H1 (cell line): Measurements from ENCODE around the gene CRTAC1. TPM values are rescaled to one million over a fixed set of nuclear protein-coding genes. Genes with fewer than 3 reads are reported as not detected.

Experiments
- CTCF ChIA-PET: fragments of 300-600 bp; sonication (Branson Sonifier 250); formaldehyde crosslinking; loops from one replicate; lab custom pipeline; 2021; ENCODE audit not compliant: partially characterized antibody; lab: Charles Lee
- POLR2A ChIA-PET: fragments of 300-600 bp; sonication (Branson Sonifier 250); formaldehyde crosslinking; loops from one replicate; lab custom pipeline; 2021; ENCODE audit warnings: inconsistent platforms; ENCODE audit not compliant: partially characterized antibody; lab: Charles Lee
- DNase-seq, 2 experiments: peaks; one replicate each; pipeline versions ENCODE4 v3.0.0 to v3.0.0-alpha.2; 2010 to 2022; ENCODE audit warnings: low spot score in 2 of 2, low read depth in 1 of 2, mixed read lengths in 1 of 2
- FAIRE-seq: peaks from 2 replicates; lab custom pipeline; 2011; peaks lifted over from hg19 to GRCh38; lab: Jason Lieb, UNC
- H2AFZ ChIP-seq: 2 replicates; pipeline ENCODE4 v1.8.1; 2012; ENCODE audit warnings: low read length, inconsistent platforms
- H2AK5ac ChIP-seq: 2 replicates; pipeline ENCODE4 v1.6.1; 2013; ENCODE audit warnings: low read depth, low read length
- H2BK120ac ChIP-seq: replicated peaks from 2 replicates; pipeline ENCODE3; 2013; ENCODE audit warnings: low read depth, low read length, inconsistent platforms
- H2BK12ac ChIP-seq: 2 replicates; pipeline ENCODE4 v1.6.1; 2013; ENCODE audit warnings: low read depth, low read length
- H2BK15ac ChIP-seq: 2 replicates; pipeline ENCODE4 v1.6.1; 2013; ENCODE audit warnings: low read length
- H2BK20ac ChIP-seq: 2 replicates; pipeline ENCODE4 v1.6.1; 2013; ENCODE audit warnings: low read length
- H2BK5ac ChIP-seq: 2 replicates; pipeline ENCODE4 v1.6.1; 2013; ENCODE audit warnings: low read depth, low read length
- H3K14ac ChIP-seq: 2 replicates; pipeline ENCODE4 v1.6.1; 2013; ENCODE audit warnings: inconsistent platforms; ENCODE audit not compliant: insufficient read length
- H3K18ac ChIP-seq: 2 replicates; pipeline ENCODE4 v1.6.1; 2013; ENCODE audit warnings: low read length; ENCODE audit errors: extremely low read depth
- H3K23ac ChIP-seq: 2 replicates; pipeline ENCODE4 v1.6.1; 2013; ENCODE audit warnings: inconsistent platforms; ENCODE audit not compliant: insufficient read length
- H3K23me2 ChIP-seq: 2 replicates; pipeline ENCODE4 v1.6.1; 2013; ENCODE audit warnings: low read depth, low read length
- H3K27ac ChIP-seq: 2 replicates; pipeline ENCODE4 v1.6.1; 2011; ENCODE audit warnings: low read depth, low read length, inconsistent platforms
- H3K27me3 ChIP-seq, 4 experiments: replicated peaks in 1 of 4; 1 replicate in 1 of 4; 2 replicates in 3 of 4; pipeline versions ENCODE4 v1.6.1 to v1.8.1; 2011 to 2013; ENCODE audit warnings: low read length in 3 of 4, mild to moderate bottlenecking in 3 of 4, inconsistent platforms in 2 of 4, mixed read lengths in 2 of 4, moderate library complexity in 1 of 4; ENCODE audit not compliant: control insufficient read depth in 3 of 4, insufficient read depth in 3 of 4; ENCODE audit errors: extremely low read depth in 1 of 4
- H3K36me3 ChIP-seq, 4 experiments: 2 replicates each; pipeline versions ENCODE4 v1.6.1 to v1.8.1; 2011 to 2013; ENCODE audit warnings: mild to moderate bottlenecking in 4 of 4, low read length in 3 of 4, moderate library complexity in 2 of 4, control low read depth in 1 of 4, inconsistent platforms in 1 of 4; ENCODE audit not compliant: insufficient read depth in 4 of 4, control insufficient read depth in 2 of 4
- H3K4ac ChIP-seq: replicated peaks from 2 replicates; pipeline ENCODE3; 2013; ENCODE audit warnings: low read length, low read depth, mixed read lengths, inconsistent platforms; ENCODE audit not compliant: insufficient read length
- H3K4me1 ChIP-seq, 4 experiments: replicated peaks in 1 of 4; 1 replicate in 1 of 4; 2 replicates in 3 of 4; pipeline versions ENCODE4 v1.6.1 to v1.8.1; 2011 to 2013; ENCODE audit warnings: low read length in 3 of 4, inconsistent platforms in 2 of 4, mixed read lengths in 1 of 4; ENCODE audit not compliant: insufficient read depth in 4 of 4, control insufficient read depth in 3 of 4
- H3K4me2 ChIP-seq, 2 experiments: 2 replicates each; pipeline versions ENCODE4 v1.6.1 to v1.8.1; 2011 to 2013; ENCODE audit warnings: low read depth in 2 of 2, low read length in 2 of 2, control low read depth in 1 of 2, inconsistent platforms in 1 of 2, mild to moderate bottlenecking in 1 of 2; ENCODE audit not compliant: insufficient read depth in 1 of 2
- H3K4me3 ChIP-seq, 4 experiments: fragments of 200-600, 300-600 bp in 1 of 4; sonication (generic), shearing (Covaris generic), sonication (Bioruptor Twin) in 1 of 4; 2 replicates each; pipeline versions ENCODE4 v1.5.1 to v1.8.1; 2011 to 2016; ENCODE audit warnings: low read length in 4 of 4, low read depth in 3 of 4, control low read depth in 2 of 4, inconsistent platforms in 2 of 4, mild to moderate bottlenecking in 2 of 4, mixed read lengths in 1 of 4, moderate library complexity in 1 of 4; ENCODE audit not compliant: insufficient read depth in 2 of 4; ENCODE audit errors: extremely low read depth in 1 of 4
- H3K56ac ChIP-seq: replicated peaks from 2 replicates; pipeline ENCODE3; 2013; ENCODE audit warnings: low read depth, mild to moderate bottlenecking, mixed read lengths, low read length, inconsistent platforms; ENCODE audit not compliant: insufficient read length
- H3K79me1 ChIP-seq: 2 replicates; pipeline ENCODE4 v1.6.1; 2013; ENCODE audit warnings: low read depth, low read length, control low read depth
- H3K79me2 ChIP-seq, 2 experiments: 2 replicates each; pipeline versions ENCODE4 v1.6.1 to v1.8.1; 2012 to 2013; ENCODE audit warnings: low read length in 2 of 2, mild to moderate bottlenecking in 2 of 2, inconsistent platforms in 1 of 2; ENCODE audit not compliant: insufficient read depth in 2 of 2, control insufficient read depth in 1 of 2
- H3K9ac ChIP-seq, 4 experiments: replicated peaks in 1 of 4; 1 replicate in 1 of 4; 2 replicates in 3 of 4; pipeline versions ENCODE4 v1.6.1 to v1.8.1; 2011 to 2013; ENCODE audit warnings: low read depth in 3 of 4, low read length in 3 of 4, control low read depth in 2 of 4, mild to moderate bottlenecking in 2 of 4, moderate library complexity in 2 of 4, inconsistent platforms in 1 of 4; ENCODE audit errors: extremely low read depth in 1 of 4
- H3K9me3 ChIP-seq, 2 experiments: 2 replicates each; pipeline versions ENCODE4 v1.6.1 to v1.8.1; 2012 to 2013; ENCODE audit warnings: mild to moderate bottlenecking in 2 of 2, moderate library complexity in 2 of 2, control low read depth in 1 of 2, inconsistent platforms in 1 of 2, low read depth in 1 of 2, low read length in 1 of 2, mixed read lengths in 1 of 2; ENCODE audit not compliant: insufficient read depth in 2 of 2
- H4K20me1 ChIP-seq, 2 experiments: replicated peaks in 1 of 2; 2 replicates each; pipeline versions ENCODE3 to v1.8.1; 2011 to 2013; ENCODE audit warnings: inconsistent platforms in 2 of 2, low read length in 2 of 2, mild to moderate bottlenecking in 1 of 2; ENCODE audit not compliant: insufficient read depth in 2 of 2, control insufficient read depth in 1 of 2
- H4K5ac ChIP-seq: 2 replicates; pipeline ENCODE4 v1.6.1; 2013; ENCODE audit warnings: low read length, low read depth, mixed read lengths, inconsistent platforms; ENCODE audit not compliant: insufficient read length
- H4K8ac ChIP-seq: 2 replicates; pipeline ENCODE4 v1.8.0; 2013; ENCODE audit warnings: mild to moderate bottlenecking, moderate library complexity, low read length, inconsistent platforms; ENCODE audit not compliant: insufficient read depth; ENCODE audit errors: extremely low read depth
- H4K91ac ChIP-seq: replicated peaks from 2 replicates; pipeline ENCODE3; 2013; ENCODE audit warnings: low read length, mixed read lengths, inconsistent platforms; ENCODE audit not compliant: insufficient read length
- SIX5 ChIP-seq: IDR thresholded peaks from 2 replicates; pipeline ENCODE4 v1.6.1; 2011; ENCODE audit warnings: mild to moderate bottlenecking, low read depth, low read length
- WGBS, 2 experiments: shearing (Covaris generic) in 1 of 2; methylation state at CpG; one replicate each; pipeline versions ENCODE4 v1.1.6 to v1.1.7; 2013 to 2015; ENCODE audit warnings: low lambda C conversion rate in 2 of 2, mixed read lengths in 2 of 2, inconsistent platforms in 1 of 2, low coverage in 1 of 2, missing lambda C conversion rate in 1 of 2; ENCODE audit not compliant: insufficient replicate concordance in 2 of 2, insufficient coverage in 1 of 2, insufficient read length in 1 of 2; ENCODE audit errors: extremely low coverage in 1 of 2, missing lambda C conversion rate in 1 of 2; 5-methylcytosine and 5-hydroxymethylcytosine counted together
- polyA plus RNA-seq, 7 experiments: library from polyadenylated mRNA; depleted of rRNA in 3 of 7; stranded (reverse) in 5 of 7; unstranded in 2 of 7; fragments of >200 nt in 5 of 7; fragments of 200-250 nt in 2 of 7; gene quantifications; 1 replicate in 5 of 7; 2 replicates in 1 of 7; 4 replicates in 1 of 7; pipeline versions ENCODE4 v1.2.1 to v1.2.3, GENCODE V29; 2011 to 2013; ENCODE audit warnings: missing spikeins in 2 of 7, mixed read lengths in 2 of 7
- total RNA-seq: library from RNA; stranded (reverse); fragmentation: NEBNext Ultra II Directional; extraction: Animal tissue kit (Norgen Biotek cat#: 25700); gene quantifications from 2 replicates; pipeline ENCODE4 v1.2.1, GENCODE V29; 2021

The CRTAC1 gene
- total and polyA plus RNA-seq, 2 of the 8 experiments (the other 6 are each of a cell fraction or from before 2014, with no cell fraction given): 0.91 to 1.2 TPM

- no peak for DNase-seq
- Histone ChIP-seq H3K18ac (no peak overlapping the region), H3K27me3 (peaks cover 0 to 25% (median 14%) of the 10 kb centered on the region in 4 experiments; a peak in 6 of 7 replicates), H4K8ac (no peak overlapping the region), H3K14ac (no peak overlapping the region), H3K27ac (no peak overlapping the region), H3K4ac (no peak overlapping the region), H3K4me3 (peak overlapping the region in 2 of 4 experiments; percentile 8 to 57; a peak in 3 of 8 replicates), H3K23me2 (peaks cover 1% of the 10 kb centered on the region; the same call in 1 of the 2 replicates), H3K56ac (no peak overlapping the region), H2BK15ac (no peak overlapping the region), H2AK5ac (no peak overlapping the region), H3K9me3 (no peaks in the 10 kb centered on the region), H4K91ac (no peak overlapping the region), H3K4me2 (peak overlapping the region; percentile 75 to 76; a peak in 3 of 4 replicates), H2BK5ac (no peak overlapping the region), H2AFZ (no peak overlapping the region), H3K23ac (no peak overlapping the region), H4K20me1 (peaks cover 0 to 3% of the 10 kb centered on the region in 2 experiments)
- no peak for FAIRE-seq
- ChIA-PET CTCF (interaction anchor here (0.7 to 1.9 kb wide), 5 partner anchors 10 to 178 kb away, joined by 3 to 6 read pairs (median 3); no protein-coding TSS in a partner anchor), POLR2A (interaction anchor here (1.7 kb wide), 1 partner anchor 11 kb away, joined by 5 read pairs; no protein-coding TSS in a partner anchor)
- TF ChIP-seq SIX5: no peak
- TF ChIP-seq, all 59 proteins: peak for 0
- no peak overlapping the region for H2BK120ac ChIP-seq
- H2BK12ac ChIP-seq: no peak overlapping the region
- no peaks in the 10 kb centered on the region for H3K36me3 ChIP-seq
- 27% methylated on average over 11 of the region's 13 CpGs; no CpG with 5 or more reads in 1 of the 2 experiments for WGBS, 2 experiments
- peaks cover 0 to 4% (median under 1%) of the 10 kb centered on the region in 4 experiments; a peak in 6 of 7 replicates for H3K4me1 ChIP-seq
- H3K79me2 ChIP-seq: no peaks in the 10 kb centered on the region
- no peak overlapping the region for H3K9ac ChIP-seq
- H3K79me1 ChIP-seq: no peaks in the 10 kb centered on the region
- H4K5ac ChIP-seq: no peak overlapping the region
- no peak overlapping the region for H2BK20ac ChIP-seq
These were observed 180.0 kb downstream of the CRTAC1 start for GRCh38 chr10:97850446-97850845.
